ENCODE data around the gene MAOB. TPM values are rescaled to one million over a fixed set of nuclear protein-coding genes. Genes with fewer than 3 reads are reported as not detected.

MAOB gene
- polyA plus RNA-seq, 3 donors: not detected

DNA sequence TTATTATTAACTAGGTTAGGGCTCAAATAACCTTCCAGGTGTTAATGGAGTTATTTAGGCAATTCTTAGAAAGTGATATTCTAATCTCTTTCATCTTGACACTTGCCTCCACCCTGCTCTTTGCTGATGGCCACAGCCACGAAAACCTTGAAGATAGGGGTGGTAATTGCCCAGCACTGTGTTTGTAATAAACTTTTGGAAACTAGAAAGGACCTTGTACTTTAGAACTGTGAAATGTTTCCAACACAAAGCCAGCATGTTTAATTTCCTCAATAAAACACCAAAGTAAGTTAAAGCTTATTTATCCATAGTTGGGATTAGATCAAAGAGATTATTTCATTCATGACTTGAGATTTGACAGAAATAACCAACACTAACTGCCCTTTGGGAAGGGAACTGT lies 147.8 kb downstream of the MAOB start:
- no peak overlapping the region for H3K27ac ChIP-seq (ENCODE audit: low read depth in 1 of 2, low read length in 2 of 2)
- no peak for DNase-seq
- Mint-ChIP-seq H3K9me3 (peaks cover 0 to 5% (median 0%) of the 10 kb centered on the region in 7 donors), H3K27me3 (ENCODE audit: low read depth in 3 of 3) (peaks cover 0 to 2% (median 0%) of the 10 kb centered on the region in 3 donors), H3K36me3 (no peaks in the 10 kb centered on the region), H3K27ac (no peak overlapping the region), H3K4me1 (peaks cover 20% of the 10 kb centered on the region), H3K4me3 (no peak overlapping the region)
- H3K27me3 ChIP-seq (ENCODE audit: control insufficient read depth in 2 of 2, insufficient read depth in 2 of 2, low read length in 2 of 2): peaks cover 0 to 4% of the 10 kb centered on the region in 2 donors
- no peak overlapping the region for H3K9ac ChIP-seq (ENCODE audit: insufficient read depth, low read length, poor library complexity, severe bottlenecking)
- H3K4me1 ChIP-seq (ENCODE audit: control insufficient read depth in 1 of 2, insufficient read depth in 2 of 2, low read length in 2 of 2): peaks cover 18 to 20% of the 10 kb centered on the region in 2 donors
- no peaks in the 10 kb centered on the region for H3K79me2 ChIP-seq (ENCODE audit: insufficient read depth, low read length)
- H2AFZ ChIP-seq (ENCODE audit: insufficient read depth, low read depth, low read length, poor library complexity, severe bottlenecking): no peak overlapping the region
- TF ChIP-seq, protein P1, sequence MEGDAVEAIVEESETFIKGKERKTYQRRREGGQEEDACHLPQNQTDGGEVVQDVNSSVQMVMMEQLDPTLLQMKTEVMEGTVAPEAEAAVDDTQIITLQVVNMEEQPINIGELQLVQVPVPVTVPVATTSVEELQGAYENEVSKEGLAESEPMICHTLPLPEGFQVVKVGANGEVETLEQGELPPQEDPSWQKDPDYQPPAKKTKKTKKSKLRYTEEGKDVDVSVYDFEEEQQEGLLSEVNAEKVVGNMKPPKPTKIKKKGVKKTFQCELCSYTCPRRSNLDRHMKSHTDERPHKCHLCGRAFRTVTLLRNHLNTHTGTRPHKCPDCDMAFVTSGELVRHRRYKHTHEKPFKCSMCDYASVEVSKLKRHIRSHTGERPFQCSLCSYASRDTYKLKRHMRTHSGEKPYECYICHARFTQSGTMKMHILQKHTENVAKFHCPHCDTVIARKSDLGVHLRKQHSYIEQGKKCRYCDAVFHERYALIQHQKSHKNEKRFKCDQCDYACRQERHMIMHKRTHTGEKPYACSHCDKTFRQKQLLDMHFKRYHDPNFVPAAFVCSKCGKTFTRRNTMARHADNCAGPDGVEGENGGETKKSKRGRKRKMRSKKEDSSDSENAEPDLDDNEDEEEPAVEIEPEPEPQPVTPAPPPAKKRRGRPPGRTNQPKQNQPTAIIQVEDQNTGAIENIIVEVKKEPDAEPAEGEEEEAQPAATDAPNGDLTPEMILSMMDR (IDR thresholded peaks at IDR 0.05): no peak
- no peak overlapping the region for H3K4me3 ChIP-seq (replicated peaks in 1 of 3; ENCODE audit: low read depth in 2 of 3, low read length in 3 of 3)
- no CpG with 5 or more reads among the region's 1 CpG for WGBS (ENCODE audit: insufficient coverage)
- no peaks in the 10 kb centered on the region for H4K20me1 ChIP-seq (ENCODE audit: insufficient read depth, low read length)
- no peaks in the 10 kb centered on the region for H3K9me3 ChIP-seq (replicated peaks in 1 of 2; ENCODE audit: control insufficient read depth in 1 of 2, insufficient read depth in 1 of 2, low read length in 2 of 2)
- no peak overlapping the region for H3K4me2 ChIP-seq (replicated peaks; ENCODE audit: extremely low read depth, low read length, poor library complexity, severe bottlenecking)
- intact Hi-C loops (cut with micrococcal nuclease): no loop called here
- H3K36me3 ChIP-seq (replicated peaks in 1 of 2; ENCODE audit: control insufficient read depth in 1 of 2, insufficient read depth in 2 of 2, low read length in 2 of 2): no peaks in the 10 kb centered on the region

DNA sequence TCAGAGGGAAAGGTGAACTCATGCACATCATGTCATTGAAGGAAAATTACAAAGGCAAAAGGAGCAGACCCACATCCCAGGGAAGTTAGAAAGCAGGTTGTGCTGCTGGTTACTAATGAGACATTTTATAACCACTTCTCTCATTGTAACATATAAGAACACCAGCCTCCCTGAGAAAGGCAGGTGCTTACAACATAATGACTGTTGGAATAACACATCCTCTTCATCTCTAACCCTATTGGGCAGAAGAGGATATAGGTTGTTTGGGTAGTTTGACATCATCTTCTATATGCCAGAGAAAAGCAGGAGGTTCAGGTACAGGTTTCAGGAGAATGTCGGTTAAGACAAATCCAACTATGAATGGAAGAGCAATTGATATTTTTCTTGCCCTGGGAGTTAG lies 148.6 kb downstream of the MAOB start:
- Histone ChIP-seq H3K4me3 (replicated peaks in 1 of 3; ENCODE audit: low read depth in 2 of 3, low read length in 3 of 3) (no peak overlapping the region), H4K20me1 (ENCODE audit: insufficient read depth, low read length) (no peaks in the 10 kb centered on the region), H3K27me3 (ENCODE audit: control insufficient read depth in 2 of 2, insufficient read depth in 2 of 2, low read length in 2 of 2) (peaks cover 0 to 4% of the 10 kb centered on the region in 2 donors), H3K9me3 (replicated peaks in 1 of 2; ENCODE audit: control insufficient read depth in 1 of 2, insufficient read depth in 1 of 2, low read length in 2 of 2) (no peaks in the 10 kb centered on the region), H3K4me1 (ENCODE audit: control insufficient read depth in 1 of 2, insufficient read depth in 2 of 2, low read length in 2 of 2) (peaks cover 25 to 28% of the 10 kb centered on the region in 2 donors), H3K36me3 (replicated peaks in 1 of 2; ENCODE audit: control insufficient read depth in 1 of 2, insufficient read depth in 2 of 2, low read length in 2 of 2) (no peaks in the 10 kb centered on the region), H3K27ac (ENCODE audit: low read depth in 1 of 2, low read length in 2 of 2) (no peak overlapping the region), H3K9ac (ENCODE audit: insufficient read depth, low read length, poor library complexity, severe bottlenecking) (no peak overlapping the region), H3K4me2 (replicated peaks; ENCODE audit: extremely low read depth, low read length, poor library complexity, severe bottlenecking) (no peak overlapping the region), H3K79me2 (ENCODE audit: insufficient read depth, low read length) (no peaks in the 10 kb centered on the region), H2AFZ (ENCODE audit: insufficient read depth, low read depth, low read length, poor library complexity, severe bottlenecking) (no peak overlapping the region)
- WGBS (ENCODE audit: insufficient coverage): no CpG with 5 or more reads among the region's 1 CpG
- H3K4me3 Mint-ChIP-seq: no peak overlapping the region
- intact Hi-C loops (cut with micrococcal nuclease): no loop called here
- peaks cover 0 to 5% (median 0%) of the 10 kb centered on the region in 7 donors for H3K9me3 Mint-ChIP-seq
- peaks cover 24% of the 10 kb centered on the region for H3K4me1 Mint-ChIP-seq
- H3K36me3 Mint-ChIP-seq: no peaks in the 10 kb centered on the region
- no peak for DNase-seq
- TF ChIP-seq, protein P1 (IDR thresholded peaks at IDR 0.05): no peak
- H3K27ac Mint-ChIP-seq: no peak overlapping the region
- H3K27me3 Mint-ChIP-seq (ENCODE audit: low read depth in 3 of 3): peaks cover 0 to 2% (median 0%) of the 10 kb centered on the region in 3 donors

Measured in CD14-positive monocyte (primary cell).